Mammary epithelial cell (primary cell): ENCODE results near the gene THYN1.

Experiments
- CTCF ChIP-seq, 2 donors: IDR thresholded peaks in 1 of 2; conservative IDR thresholded peaks in 1 of 2; 2 replicates each; pipeline ENCODE4 v1.5.1; 2011 to 2012; ENCODE audit warnings: inconsistent platforms in 2 of 2, low read length in 2 of 2, mild to moderate bottlenecking in 2 of 2, control low read depth in 1 of 2, low read depth in 1 of 2; ENCODE audit not compliant: insufficient read depth in 1 of 2; ENCODE audit errors: extremely low read depth in 1 of 2
- EZH2 ChIP-seq: IDR thresholded peaks from 2 replicates; pipeline ENCODE4 v1.6.1; 2012; ENCODE audit warnings: low read length, inconsistent platforms, borderline replicate concordance

GRCh38 chr11:134202661-134203060 lies 50.5 kb downstream of the THYN1 start:
- TF ChIP-seq CTCF (conservative IDR thresholded peaks at IDR 0.05 in 1 of 2, IDR thresholded peaks at IDR 0.05 in 1 of 2; ENCODE audit: extremely low read depth in 1 of 2, insufficient read depth in 1 of 2, low read depth in 1 of 2, low read length in 2 of 2) (no peak), EZH2 (no peak)
